Retinal pigment epithelial cell (primary cell): ENCODE data around the gene PTPRN2.

Experiments used
- DNase-seq: peaks from one replicate; pipeline ENCODE4 v3.0.0-alpha.2; 2010; ENCODE audit warnings: low read depth
- H3K4me3 ChIP-seq: 2 replicates; pipeline ENCODE4 v1.5.1; 2011; ENCODE audit warnings: mild to moderate bottlenecking, low read length, control low read depth, moderate library complexity
- CTCF ChIP-seq: conservative IDR thresholded peaks from 2 replicates; pipeline ENCODE4 v1.5.1; 2011; ENCODE audit warnings: low read depth, low read length, control low read depth, inconsistent platforms

The PTPRN2 gene

GRCh38 chr7:158446706-158447105, 140.9 kb downstream of the PTPRN2 start:
- H3K4me3 ChIP-seq = no peak overlapping the region
- no peak for TF ChIP-seq CTCF
- no peak for DNase-seq

GRCh38 chr7:158446281-158446680, 141.3 kb downstream of the PTPRN2 start:
- no peak overlapping the region for H3K4me3 ChIP-seq
- no peak for DNase-seq

GRCh38 chr7:158445421-158446175, 142.0 kb downstream of the PTPRN2 start:
- TF ChIP-seq CTCF = no peak
- no peak overlapping the region for H3K4me3 ChIP-seq
- no peak for DNase-seq

More at GRCh38 chr7:158446281-158446680, 141.3 kb downstream of the PTPRN2 start:
- no peak for TF ChIP-seq CTCF

GRCh38 chr7:158444501-158445420, 142.9 kb downstream of the PTPRN2 start:
- no peak for TF ChIP-seq CTCF
- DNase-seq = no peak
- no peak overlapping the region for H3K4me3 ChIP-seq

GRCh38 chr7:158443688-158444483, 143.7 kb downstream of the PTPRN2 start:
- H3K4me3 ChIP-seq = no peak overlapping the region
- no peak for TF ChIP-seq CTCF
- no peak for DNase-seq

- DNase-seq = no peak
- H3K4me3 ChIP-seq = no peak overlapping the region
- no peak for TF ChIP-seq CTCF
These were observed 144.5 kb downstream of the PTPRN2 start for GRCh38 chr7:158443014-158443687.
